IPS-15b (cell line): Measurements from ENCODE around the gene CLIC1.

Experiments
- H3K27me3 ChIP-seq: one replicate; pipeline ENCODE4 v1.6.1; 2013; ENCODE audit warnings: low read length; ENCODE audit not compliant: control insufficient read depth, insufficient read depth
- H3K36me3 ChIP-seq: one replicate; pipeline ENCODE4 v1.6.1; 2013; ENCODE audit warnings: low read length; ENCODE audit not compliant: control insufficient read depth, insufficient read depth
- H3K4me1 ChIP-seq: one replicate; pipeline ENCODE4 v1.6.1; 2013; ENCODE audit warnings: mild to moderate bottlenecking, low read length; ENCODE audit not compliant: control insufficient read depth, insufficient read depth
- H3K4me3 ChIP-seq: one replicate; pipeline ENCODE4 v1.5.1; 2013; ENCODE audit warnings: low read depth, low read length
- H3K9ac ChIP-seq: one replicate; pipeline ENCODE4 v1.6.1; 2013; ENCODE audit warnings: low read depth, mild to moderate bottlenecking, low read length
- H3K9me3 ChIP-seq: one replicate; pipeline ENCODE4 v1.6.1; 2013; ENCODE audit warnings: mild to moderate bottlenecking, low read length; ENCODE audit not compliant: control insufficient read depth, insufficient read depth

Gene CLIC1

GRCh38 chr6:31723245-31723979 is 12.9 kb downstream of the CLIC1 start, which contains the start of gene MPIG6B:
TSS of gene MPIG6B (plus strand) at chr6:31723373. CDS start at chr6:31723384, 11 bp downstream.
- Histone ChIP-seq H3K36me3 (peaks cover 4% of the 10 kb centered on the region), H3K9ac (no peak within 1 kb of the TSS)

GRCh38 chr6:31722173-31722572 is 14.2 kb downstream of the CLIC1 start:
- H3K36me3 ChIP-seq, result peaks cover 4% of the 10 kb centered on the region
- H3K9me3 ChIP-seq, result no peaks in the 10 kb centered on the region
- no peak overlapping the region for H3K9ac ChIP-seq

More at GRCh38 chr6:31723245-31723979, 12.9 kb downstream of the CLIC1 start, which contains the start of gene MPIG6B:
- Histone ChIP-seq H3K4me3 (no peak within 1 kb of the TSS), H3K27me3 (no peaks in the 10 kb centered on the region), H3K9me3 (no peaks in the 10 kb centered on the region), H3K4me1 (no peaks in the 10 kb centered on the region)

GRCh38 chr6:31721351-31722020 is 14.8 kb downstream of the CLIC1 start, which contains the start of gene LY6G6C:
TSS of gene LY6G6C (minus strand) at chr6:31721746. CDS start at chr6:31721679, 67 bp downstream.
- H3K9me3 ChIP-seq, result no peaks in the 10 kb centered on the region
- H3K36me3 ChIP-seq, result no peaks in the 10 kb centered on the region
- H3K27me3 ChIP-seq, result no peaks in the 10 kb centered on the region
- H3K4me3 ChIP-seq, result no peak within 1 kb of the TSS
- H3K9ac ChIP-seq, result no peak within 1 kb of the TSS
- H3K4me1 ChIP-seq, result peaks cover 9% of the 10 kb centered on the region

More at GRCh38 chr6:31722173-31722572, 14.2 kb downstream of the CLIC1 start:
- Histone ChIP-seq H3K4me1 (peaks cover 8% of the 10 kb centered on the region), H3K4me3 (no peak overlapping the region), H3K27me3 (no peaks in the 10 kb centered on the region)

- Histone ChIP-seq H3K27me3 (no peaks in the 10 kb centered on the region), H3K4me3 (no peak overlapping the region), H3K4me1 (peaks cover 9% of the 10 kb centered on the region), H3K36me3 (no peaks in the 10 kb centered on the region), H3K9ac (no peak overlapping the region), H3K9me3 (no peaks in the 10 kb centered on the region)
Observed at GRCh38 chr6:31720196-31720770, 16.0 kb downstream of the CLIC1 start.

- H3K4me1 ChIP-seq, result peaks cover 18% of the 10 kb centered on the region
- H3K9ac ChIP-seq, result no peak overlapping the region
- H3K4me3 ChIP-seq, result no peak overlapping the region
- H3K9me3 ChIP-seq, result no peaks in the 10 kb centered on the region
- no peaks in the 10 kb centered on the region for H3K36me3 ChIP-seq
- H3K27me3 ChIP-seq, result no peaks in the 10 kb centered on the region
Observed at GRCh38 chr6:31719001-31719400, 17.3 kb downstream of the CLIC1 start.

GRCh38 chr6:31718265-31718664 is 18.1 kb downstream of the CLIC1 start:
- Histone ChIP-seq H3K27me3 (no peaks in the 10 kb centered on the region), H3K9me3 (no peaks in the 10 kb centered on the region), H3K4me3 (no peak overlapping the region), H3K9ac (no peak overlapping the region), H3K4me1 (peaks cover 21% of the 10 kb centered on the region), H3K36me3 (no peaks in the 10 kb centered on the region)

GRCh38 chr6:31717499-31718222 is 18.7 kb downstream of the CLIC1 start:
- Histone ChIP-seq H3K9ac (no peak overlapping the region), H3K4me1 (peaks cover 21% of the 10 kb centered on the region), H3K9me3 (no peaks in the 10 kb centered on the region), H3K27me3 (no peaks in the 10 kb centered on the region), H3K4me3 (no peak overlapping the region), H3K36me3 (no peaks in the 10 kb centered on the region)

- no peak within 1 kb of the TSS for H3K4me3 ChIP-seq
- peaks cover 21% of the 10 kb centered on the region for H3K4me1 ChIP-seq
- no peaks in the 10 kb centered on the region for H3K27me3 ChIP-seq
- H3K36me3 ChIP-seq, result no peaks in the 10 kb centered on the region
- H3K9me3 ChIP-seq, result no peaks in the 10 kb centered on the region
- peak within 1 kb of the TSS; percentile 39 for H3K9ac ChIP-seq
Observed at GRCh38 chr6:31715022-31715958, 21.0 kb downstream of the CLIC1 start, which contains the start of gene LY6G6D. TSS of gene LY6G6D (plus strand) at chr6:31715348. CDS start at chr6:31715356, 8 bp downstream.

- Histone ChIP-seq H3K4me3 (no peak overlapping the region), H3K27me3 (no peaks in the 10 kb centered on the region), H3K36me3 (no peaks in the 10 kb centered on the region), H3K9ac (peak overlapping the region; percentile 39), H3K9me3 (no peaks in the 10 kb centered on the region), H3K4me1 (peaks cover 21% of the 10 kb centered on the region)
Observed at GRCh38 chr6:31713991-31714684, 22.2 kb downstream of the CLIC1 start.

GRCh38 chr6:31713465-31713864 is 22.9 kb downstream of the CLIC1 start:
- H3K4me1 ChIP-seq, result peaks cover 21% of the 10 kb centered on the region
- no peak overlapping the region for H3K9ac ChIP-seq
- H3K4me3 ChIP-seq, result no peak overlapping the region
- H3K36me3 ChIP-seq, result no peaks in the 10 kb centered on the region
- no peaks in the 10 kb centered on the region for H3K9me3 ChIP-seq
- H3K27me3 ChIP-seq, result no peaks in the 10 kb centered on the region
